ACC112 (cell line): ENCODE measurements around the gene SEZ6L.

Source experiments
- H2AFZ ChIP-seq: fragments of 200-600 bp; sonication (generic); one replicate; pipeline ENCODE4 v1.6.0; 2017; ENCODE audit warnings: antibody characterized with exemption, low read length; ENCODE audit not compliant: unreplicated experiment
- H3K27ac ChIP-seq: fragments of 200-600 bp; sonication (generic); 2 replicates; pipeline ENCODE4 v1.5.1; 2014; ENCODE audit warnings: low read depth, mild to moderate bottlenecking, antibody characterized with exemption, low read length, moderate library complexity
- H3K27me3 ChIP-seq: fragments of 200-600 bp; sonication (generic); 2 replicates; pipeline ENCODE4 v1.6.1; 2014; ENCODE audit warnings: mild to moderate bottlenecking, antibody characterized with exemption, low read length, moderate library complexity, mixed read lengths; ENCODE audit not compliant: insufficient read depth
- H3K36me3 ChIP-seq: fragments of 200-600 bp; sonication (generic); 2 replicates; pipeline ENCODE4 v1.6.1; 2016; ENCODE audit warnings: mild to moderate bottlenecking, antibody characterized with exemption, low read length, moderate library complexity, mixed read lengths; ENCODE audit not compliant: insufficient read depth
- H3K4me1 ChIP-seq: fragments of 200-600 bp; sonication (generic); one replicate; pipeline ENCODE4 v1.6.1; 2016; ENCODE audit warnings: low read length, mixed read lengths; ENCODE audit not compliant: insufficient read depth, unreplicated experiment, control insufficient read depth
- H3K4me3 ChIP-seq: fragments of 200-600 bp; sonication (generic); 2 replicates; pipeline ENCODE4 v1.5.1; 2014; ENCODE audit warnings: mild to moderate bottlenecking, low read depth, low read length
- H3K79me2 ChIP-seq: fragments of 200-600 bp; sonication (generic); one replicate; pipeline ENCODE4 v1.6.0; 2016; ENCODE audit warnings: low read length; ENCODE audit not compliant: control insufficient read depth, unreplicated experiment, insufficient read depth

The SEZ6L gene

GRCh38 chr22:26333088-26333800 is 164.0 kb downstream of the SEZ6L start:
- Histone ChIP-seq H2AFZ (no peak overlapping the region), H3K4me1 (no peaks in the 10 kb centered on the region), H3K79me2 (no peaks in the 10 kb centered on the region), H3K27ac (no peak overlapping the region), H3K4me3 (no peak overlapping the region), H3K27me3 (peaks cover 28% of the 10 kb centered on the region; the same call in 1 of the 2 replicates), H3K36me3 (no peaks in the 10 kb centered on the region)

- Histone ChIP-seq H3K79me2 (no peaks in the 10 kb centered on the region), H3K36me3 (no peaks in the 10 kb centered on the region), H2AFZ (no peak overlapping the region)
These were observed 165.0 kb downstream of the SEZ6L start for GRCh38 chr22:26334232-26334631.

GRCh38 chr22:26336773-26337172 is 167.5 kb downstream of the SEZ6L start:
- no peak overlapping the region for H3K27ac ChIP-seq
- H3K36me3 ChIP-seq: no peaks in the 10 kb centered on the region
- H3K4me1 ChIP-seq: no peaks in the 10 kb centered on the region
- H2AFZ ChIP-seq: no peak overlapping the region
- peaks cover 26% of the 10 kb centered on the region for H3K27me3 ChIP-seq
- H3K4me3 ChIP-seq: no peak overlapping the region
- H3K79me2 ChIP-seq: no peaks in the 10 kb centered on the region

More at GRCh38 chr22:26334232-26334631, 165.0 kb downstream of the SEZ6L start:
- no peak overlapping the region for H3K27ac ChIP-seq
- H3K4me3 ChIP-seq: no peak overlapping the region
- no peaks in the 10 kb centered on the region for H3K4me1 ChIP-seq
- peaks cover 28% of the 10 kb centered on the region; the same call in 1 of the 2 replicates for H3K27me3 ChIP-seq

GRCh38 chr22:26339755-26340154 is 170.5 kb downstream of the SEZ6L start:
- H3K4me1 ChIP-seq: no peaks in the 10 kb centered on the region
- peaks cover 44% of the 10 kb centered on the region for H3K27me3 ChIP-seq

GRCh38 chr22:26342745-26343410 is 173.6 kb downstream of the SEZ6L start:
- Histone ChIP-seq H3K27me3 (peaks cover 32% of the 10 kb centered on the region), H3K36me3 (no peaks in the 10 kb centered on the region), H3K4me1 (no peaks in the 10 kb centered on the region), H3K4me3 (no peak overlapping the region), H3K79me2 (no peaks in the 10 kb centered on the region), H2AFZ (no peak overlapping the region), H3K27ac (no peak overlapping the region)

More at GRCh38 chr22:26339755-26340154, 170.5 kb downstream of the SEZ6L start:
- Histone ChIP-seq H3K79me2 (no peaks in the 10 kb centered on the region), H3K27ac (no peak overlapping the region), H3K36me3 (no peaks in the 10 kb centered on the region), H3K4me3 (no peak overlapping the region), H2AFZ (no peak overlapping the region)

GRCh38 chr22:26345496-26345895 is 176.2 kb downstream of the SEZ6L start:
- Histone ChIP-seq H3K4me3 (no peak overlapping the region), H3K36me3 (no peaks in the 10 kb centered on the region), H3K79me2 (no peaks in the 10 kb centered on the region), H2AFZ (no peak overlapping the region), H3K4me1 (no peaks in the 10 kb centered on the region), H3K27ac (no peak overlapping the region), H3K27me3 (peaks cover 32% of the 10 kb centered on the region)

- peaks cover 33% of the 10 kb centered on the region for H3K27me3 ChIP-seq
- no peak overlapping the region for H3K27ac ChIP-seq
- H2AFZ ChIP-seq: no peak overlapping the region
- no peaks in the 10 kb centered on the region for H3K36me3 ChIP-seq
- no peaks in the 10 kb centered on the region for H3K4me1 ChIP-seq
- H3K79me2 ChIP-seq: no peaks in the 10 kb centered on the region
- H3K4me3 ChIP-seq: no peak overlapping the region
These were observed 179.7 kb downstream of the SEZ6L start for GRCh38 chr22:26348810-26349526.

GRCh38 chr22:26354707-26355106 is 185.4 kb downstream of the SEZ6L start:
- peaks cover 16% of the 10 kb centered on the region; the same call in 1 of the 2 replicates for H3K27me3 ChIP-seq
- H3K4me3 ChIP-seq: no peak overlapping the region
- no peak overlapping the region for H2AFZ ChIP-seq
- H3K79me2 ChIP-seq: no peaks in the 10 kb centered on the region
- no peaks in the 10 kb centered on the region for H3K36me3 ChIP-seq
- no peaks in the 10 kb centered on the region for H3K4me1 ChIP-seq
- no peak overlapping the region for H3K27ac ChIP-seq

GRCh38 chr22:26357281-26357680 is 188.0 kb downstream of the SEZ6L start:
- Histone ChIP-seq H3K27me3 (peaks cover 21% of the 10 kb centered on the region), H2AFZ (no peak overlapping the region), H3K4me3 (no peak overlapping the region), H3K4me1 (peaks cover 3% of the 10 kb centered on the region), H3K27ac (no peak overlapping the region), H3K36me3 (no peaks in the 10 kb centered on the region), H3K79me2 (no peaks in the 10 kb centered on the region)

- H3K27ac ChIP-seq: no peak overlapping the region
- no peaks in the 10 kb centered on the region for H3K36me3 ChIP-seq
- no peak overlapping the region for H2AFZ ChIP-seq
- no peaks in the 10 kb centered on the region for H3K79me2 ChIP-seq
- H3K4me3 ChIP-seq: no peak overlapping the region
- peaks cover 21% of the 10 kb centered on the region for H3K27me3 ChIP-seq
- H3K4me1 ChIP-seq: peaks cover 3% of the 10 kb centered on the region
These were observed 188.6 kb downstream of the SEZ6L start for GRCh38 chr22:26357813-26358212.
